GM12872 (cell line): ENCODE results near the gene RAVER2.

Experiments used
- TF ChIP-seq, protein P1 (sequence below): IDR thresholded peaks from 3 replicates; pipeline ENCODE4 v1.5.1; 2011; ENCODE audit warnings: low read depth, mild to moderate bottlenecking, low read length, moderate library complexity; ENCODE audit not compliant: insufficient read depth

Gene RAVER2

DNA sequence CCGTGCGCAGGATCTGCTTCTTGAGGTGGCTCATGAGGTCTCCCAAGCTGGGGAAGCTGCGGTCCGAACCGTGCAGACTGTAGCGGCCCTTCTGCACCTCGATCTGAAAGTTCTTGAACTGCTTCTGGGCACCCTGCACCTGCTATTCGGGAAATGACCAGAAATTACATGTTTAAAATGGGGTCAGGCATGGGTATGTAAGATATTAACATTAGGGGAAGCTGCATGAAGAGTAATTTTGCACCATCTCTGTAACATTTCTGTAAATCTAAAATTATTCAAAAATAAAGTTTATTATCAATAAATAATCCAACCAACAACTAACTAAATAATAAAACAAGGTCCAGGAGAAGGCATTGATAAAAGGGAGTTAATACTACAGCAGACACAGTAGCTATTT, 110.7 kb downstream of the RAVER2 start:
- TF ChIP-seq, protein P1, sequence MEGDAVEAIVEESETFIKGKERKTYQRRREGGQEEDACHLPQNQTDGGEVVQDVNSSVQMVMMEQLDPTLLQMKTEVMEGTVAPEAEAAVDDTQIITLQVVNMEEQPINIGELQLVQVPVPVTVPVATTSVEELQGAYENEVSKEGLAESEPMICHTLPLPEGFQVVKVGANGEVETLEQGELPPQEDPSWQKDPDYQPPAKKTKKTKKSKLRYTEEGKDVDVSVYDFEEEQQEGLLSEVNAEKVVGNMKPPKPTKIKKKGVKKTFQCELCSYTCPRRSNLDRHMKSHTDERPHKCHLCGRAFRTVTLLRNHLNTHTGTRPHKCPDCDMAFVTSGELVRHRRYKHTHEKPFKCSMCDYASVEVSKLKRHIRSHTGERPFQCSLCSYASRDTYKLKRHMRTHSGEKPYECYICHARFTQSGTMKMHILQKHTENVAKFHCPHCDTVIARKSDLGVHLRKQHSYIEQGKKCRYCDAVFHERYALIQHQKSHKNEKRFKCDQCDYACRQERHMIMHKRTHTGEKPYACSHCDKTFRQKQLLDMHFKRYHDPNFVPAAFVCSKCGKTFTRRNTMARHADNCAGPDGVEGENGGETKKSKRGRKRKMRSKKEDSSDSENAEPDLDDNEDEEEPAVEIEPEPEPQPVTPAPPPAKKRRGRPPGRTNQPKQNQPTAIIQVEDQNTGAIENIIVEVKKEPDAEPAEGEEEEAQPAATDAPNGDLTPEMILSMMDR = no peak

GRCh38 chr1:64856553-64856952, 111.7 kb downstream of the RAVER2 start:
- TF ChIP-seq, protein P1 = no peak

DNA sequence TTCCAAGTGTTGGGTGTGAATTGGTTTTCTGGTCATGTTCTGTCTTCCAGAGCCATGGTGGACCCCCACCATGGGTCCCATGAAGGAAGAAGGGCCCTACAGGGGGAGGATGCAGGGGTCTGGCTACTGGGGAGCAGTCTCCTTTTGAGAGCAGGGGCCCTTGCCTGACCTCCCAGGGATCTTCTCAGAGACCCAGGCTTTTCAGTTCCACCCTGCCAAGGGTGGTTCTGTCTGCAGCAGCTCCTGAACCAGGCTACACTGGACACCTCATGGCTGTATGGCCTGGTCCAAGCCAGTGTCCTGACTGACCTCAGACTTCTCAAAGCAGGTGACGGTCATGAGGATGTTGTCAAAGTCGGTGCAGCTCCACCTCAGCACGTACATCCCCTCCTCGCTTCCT, 112.5 kb downstream of the RAVER2 start:
- TF ChIP-seq, protein P1 = no peak

DNA sequence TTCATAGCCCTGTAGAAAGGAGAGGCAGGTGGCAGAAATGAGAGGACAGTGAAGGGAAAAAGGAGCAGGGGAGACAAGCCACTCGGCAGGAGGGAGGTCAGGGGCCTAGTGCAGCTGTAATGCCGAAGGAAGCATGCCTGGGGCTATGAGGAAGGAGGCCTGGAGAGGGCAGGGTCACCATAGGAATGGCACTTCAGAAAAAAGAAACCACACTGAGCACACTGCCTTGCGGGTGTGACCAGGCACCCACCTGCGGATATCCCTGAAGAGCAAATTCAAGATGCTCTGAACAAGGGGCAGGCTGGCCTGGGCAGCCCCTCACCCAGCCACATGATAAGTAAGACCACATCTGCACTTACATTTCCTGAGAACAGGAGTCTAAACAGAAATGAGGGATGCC, 116.7 kb downstream of the RAVER2 start:
- TF ChIP-seq, protein P1 = no peak

DNA sequence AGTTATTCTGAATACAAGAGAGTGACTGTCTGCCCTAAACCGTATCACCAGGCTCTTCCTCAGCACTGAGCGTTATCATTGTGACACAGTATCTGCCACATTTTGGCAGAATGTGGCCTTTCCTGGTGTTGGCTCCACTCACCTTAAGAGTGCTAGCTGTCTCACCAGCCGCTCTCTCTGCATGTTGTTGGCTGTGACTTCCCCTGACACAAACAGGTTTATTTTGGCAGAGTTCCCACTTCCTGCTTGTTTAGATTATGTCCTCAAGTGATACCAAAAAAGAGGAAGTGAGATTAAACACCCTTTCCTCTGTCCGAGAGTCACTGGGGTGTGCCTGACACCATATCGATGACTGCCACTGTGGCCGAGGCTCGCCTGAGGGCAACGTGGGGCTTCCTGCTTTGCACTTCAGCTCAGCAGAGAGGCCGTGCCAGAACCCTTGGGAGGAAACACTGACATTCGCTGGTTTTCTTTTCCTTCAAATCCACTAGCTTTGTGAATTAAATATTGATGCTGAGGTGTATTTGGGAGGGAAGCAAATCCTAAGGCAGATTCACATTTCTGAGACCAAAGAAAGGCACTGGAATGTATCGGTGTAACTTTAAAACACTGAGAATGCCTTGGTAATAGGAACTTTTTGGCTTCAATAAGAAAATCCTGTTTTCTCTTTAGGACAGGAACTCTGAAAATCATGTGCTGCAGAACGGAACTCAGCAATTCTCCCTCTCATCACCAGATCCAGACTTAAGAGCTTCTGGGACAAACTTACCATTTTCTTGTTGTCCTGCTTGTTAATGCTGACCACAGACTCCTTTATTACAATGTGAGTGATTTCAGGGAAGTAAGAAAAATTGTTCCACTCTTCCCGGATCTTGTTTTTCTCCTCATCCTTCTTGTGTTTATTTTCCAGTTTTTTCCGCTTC, 119.4 kb downstream of the RAVER2 start:
- TF ChIP-seq, protein P1 = no peak

DNA sequence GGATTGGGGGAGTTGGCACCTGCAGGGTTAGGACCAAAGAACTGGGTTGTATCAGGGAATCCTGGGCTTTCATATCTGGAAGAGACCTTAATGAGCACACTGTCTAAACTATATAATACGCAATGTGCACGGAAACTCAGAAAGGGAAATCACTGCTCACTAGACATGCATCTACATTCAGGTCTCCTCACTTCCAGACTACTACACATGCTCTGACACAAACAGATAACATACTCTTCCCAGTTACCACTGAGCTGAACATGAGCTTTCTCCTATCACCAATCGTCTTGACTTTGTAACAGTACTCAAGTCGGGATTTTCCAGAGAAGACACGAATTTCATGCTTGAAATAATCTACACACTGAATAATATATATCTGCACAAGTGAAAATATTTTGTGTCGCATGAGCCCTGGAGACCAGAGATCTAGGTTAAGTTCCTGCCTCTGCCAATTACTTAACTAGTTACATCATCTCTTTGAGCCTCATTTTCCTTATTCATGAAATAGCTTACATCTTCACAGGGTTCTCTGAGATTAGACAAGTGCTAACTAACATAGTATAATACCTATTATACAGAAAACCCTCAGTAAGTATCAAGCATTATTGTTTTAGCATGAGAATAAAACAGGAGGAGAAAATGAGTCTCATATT, 120.4 kb downstream of the RAVER2 start:
- TF ChIP-seq, protein P1 = no peak

DNA sequence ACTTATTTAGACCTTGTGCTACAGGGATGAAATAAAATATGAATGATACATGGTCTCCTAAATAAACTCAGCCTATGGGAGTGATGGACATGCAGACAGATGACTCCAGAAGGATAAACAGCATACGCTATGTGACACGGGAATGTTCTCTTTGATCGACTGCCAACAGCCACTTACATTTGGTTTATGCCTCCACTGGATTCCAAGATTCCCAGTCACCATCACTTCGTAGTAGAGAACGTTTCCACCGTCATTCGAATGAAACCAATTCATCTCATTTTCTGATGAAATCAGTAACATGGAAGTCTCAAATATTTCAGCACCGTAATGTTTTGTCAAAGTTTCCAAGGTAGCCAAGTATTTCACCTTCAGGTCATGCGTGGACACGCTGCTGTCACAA, 121.8 kb downstream of the RAVER2 start:
- TF ChIP-seq, protein P1 = no peak
